Prostate gland (tissue), 2 donors: ENCODE results near the gene NFKB1. TPM values are rescaled to one million over a fixed set of nuclear protein-coding genes. Genes with fewer than 3 reads are reported as not detected.

Source experiments
- DNase-seq: peaks from one replicate; pipeline ENCODE4 v3.0.0-alpha.2; 2019; ENCODE audit warnings: low spot score
- H3K27ac ChIP-seq, 2 donors: fragments of 200-600 bp; sonication (generic); 2 replicates each; pipeline ENCODE4 v1.5.1; 2017 to 2019
- H3K27me3 ChIP-seq: fragments of 200-600 bp; sonication (generic); replicated peaks from 2 replicates; pipeline ENCODE4 v1.5.1; 2019; ENCODE audit not compliant: insufficient read depth
- H3K36me3 ChIP-seq, 2 donors: fragments of 200-600 bp; sonication (generic); 1 replicate in 1 of 2; 2 replicates in 1 of 2; pipeline versions ENCODE4 v1.5.1 to v1.8.1; 2017 to 2019
- H3K4me1 ChIP-seq: fragments of 200-600 bp; sonication (generic); replicated peaks from 2 replicates; pipeline ENCODE4 v1.5.1; 2019
- H3K4me3 ChIP-seq, 2 donors: fragments of 200-600 bp; sonication (generic); 2 replicates each; pipeline ENCODE4 v1.5.1; 2017 to 2019
- H3K9me3 ChIP-seq: fragments of 200-600 bp; sonication (generic); 2 replicates; pipeline ENCODE4 v1.5.1; 2017
- CTCF ChIP-seq, 4 experiments: fragments of 200-600 bp in 2 of 4; fragments of 450-650 bp in 2 of 4; sonication (generic) in 2 of 4; IDR thresholded peaks; 1 replicate in 3 of 4; 2 replicates in 1 of 4; pipeline ENCODE4 v1.5.1; 2016 to 2019; ENCODE audit warnings: antibody characterized with exemption in 4 of 4, mild to moderate bottlenecking in 2 of 4, moderate library complexity in 2 of 4
- POLR2A ChIP-seq: fragments of 450-650 bp; IDR thresholded peaks from one replicate; pipeline ENCODE4 v1.6.1; 2016; ENCODE audit warnings: antibody characterized with exemption, mild to moderate bottlenecking
- POLR2AphosphoS5 ChIP-seq: sonication (generic); formaldehyde crosslinking; IDR thresholded peaks from one replicate; pipeline ENCODE4 v1.6.1; 2017; ENCODE audit warnings: antibody characterized with exemption
- WGBS: methylation state at CpG from one replicate; pipeline ENCODE4 v1.1.5; 2018; 5-methylcytosine and 5-hydroxymethylcytosine counted together
- intact Hi-C: fragments of 100-400 bp; cut with DNase I; formaldehyde crosslinking; loops from one replicate; pipeline ENCODE4 v1.14.2; 2022
- total RNA-seq, 2 donors: library from RNA; depleted of rRNA; stranded (reverse); fragments of >200 nt; gene quantifications; one replicate each; pipeline ENCODE4 v1.1.0, GENCODE V29; 2016

Gene NFKB1, protein sequence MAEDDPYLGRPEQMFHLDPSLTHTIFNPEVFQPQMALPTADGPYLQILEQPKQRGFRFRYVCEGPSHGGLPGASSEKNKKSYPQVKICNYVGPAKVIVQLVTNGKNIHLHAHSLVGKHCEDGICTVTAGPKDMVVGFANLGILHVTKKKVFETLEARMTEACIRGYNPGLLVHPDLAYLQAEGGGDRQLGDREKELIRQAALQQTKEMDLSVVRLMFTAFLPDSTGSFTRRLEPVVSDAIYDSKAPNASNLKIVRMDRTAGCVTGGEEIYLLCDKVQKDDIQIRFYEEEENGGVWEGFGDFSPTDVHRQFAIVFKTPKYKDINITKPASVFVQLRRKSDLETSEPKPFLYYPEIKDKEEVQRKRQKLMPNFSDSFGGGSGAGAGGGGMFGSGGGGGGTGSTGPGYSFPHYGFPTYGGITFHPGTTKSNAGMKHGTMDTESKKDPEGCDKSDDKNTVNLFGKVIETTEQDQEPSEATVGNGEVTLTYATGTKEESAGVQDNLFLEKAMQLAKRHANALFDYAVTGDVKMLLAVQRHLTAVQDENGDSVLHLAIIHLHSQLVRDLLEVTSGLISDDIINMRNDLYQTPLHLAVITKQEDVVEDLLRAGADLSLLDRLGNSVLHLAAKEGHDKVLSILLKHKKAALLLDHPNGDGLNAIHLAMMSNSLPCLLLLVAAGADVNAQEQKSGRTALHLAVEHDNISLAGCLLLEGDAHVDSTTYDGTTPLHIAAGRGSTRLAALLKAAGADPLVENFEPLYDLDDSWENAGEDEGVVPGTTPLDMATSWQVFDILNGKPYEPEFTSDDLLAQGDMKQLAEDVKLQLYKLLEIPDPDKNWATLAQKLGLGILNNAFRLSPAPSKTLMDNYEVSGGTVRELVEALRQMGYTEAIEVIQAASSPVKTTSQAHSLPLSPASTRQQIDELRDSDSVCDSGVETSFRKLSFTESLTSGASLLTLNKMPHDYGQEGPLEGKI
- total RNA-seq = 10 to 100 TPM; 32.3 to 35.4 TPM

DNA sequence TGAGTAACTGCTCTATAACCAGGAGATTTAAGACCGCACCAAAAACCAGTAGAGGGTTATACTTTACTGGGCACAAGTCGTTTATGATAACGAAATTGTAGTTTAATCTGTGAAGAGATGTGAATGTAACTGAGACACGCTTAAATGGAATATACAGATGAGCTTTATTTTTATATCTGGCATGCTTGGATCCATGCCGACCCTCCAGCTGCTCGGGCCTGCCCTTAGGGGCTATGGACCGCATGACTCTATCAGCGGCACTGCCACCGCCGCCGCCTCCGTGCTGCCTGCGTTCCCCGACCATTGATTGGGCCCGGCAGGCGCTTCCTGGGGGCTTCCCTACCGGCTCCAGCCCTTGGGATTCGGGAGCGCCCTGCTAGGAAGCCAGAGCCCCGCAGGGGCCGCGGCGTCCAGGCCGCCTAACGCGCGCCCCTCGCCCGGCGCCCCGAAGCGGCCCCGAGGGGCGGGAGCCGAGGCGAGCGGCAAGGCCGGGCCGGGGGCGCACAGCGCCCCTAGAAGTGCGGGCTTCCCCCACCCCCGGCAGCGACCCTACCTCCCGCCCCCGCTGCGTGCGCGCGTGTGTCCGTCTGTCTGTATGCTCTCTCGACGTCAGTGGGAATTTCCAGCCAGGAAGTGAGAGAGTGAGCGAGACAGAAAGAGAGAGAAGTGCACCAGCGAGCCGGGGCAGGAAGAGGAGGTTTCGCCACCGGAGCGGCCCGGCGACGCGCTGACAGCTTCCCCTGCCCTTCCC lies at the start of gene NFKB1:
TSS of gene NFKB1 (plus strand) at position 664 of the 751 bp plus-strand sequence. CDS start 24,160 bp downstream, outside the sequence.
- WGBS = 1% methylated on average over 58 of the region's 63 CpGs
- peak within 1 kb of the TSS; percentile 96 to 98 for H3K27ac ChIP-seq
- H3K36me3 ChIP-seq = no peaks in the 10 kb centered on the region
- no peaks in the 10 kb centered on the region for H3K27me3 ChIP-seq
- TF ChIP-seq CTCF (IDR thresholded peaks at IDR 0.05) = no peak
- peak; percentile 5 for TF ChIP-seq POLR2AphosphoS5
- TF ChIP-seq POLR2A = no peak
- intact Hi-C loops = loop anchor here (2.0 to 10.0 kb wide), 5 partner anchors 101 to 514 kb away; partner anchors contain the start of genes MANBA, SLC9B1 and UBE2D3
- H3K9me3 ChIP-seq = no peaks in the 10 kb centered on the region
- peak; percentile 47 for DNase-seq
- no peaks in the 10 kb centered on the region for H3K4me1 ChIP-seq
- peak within 1 kb of the TSS; percentile 78 to 86 for H3K4me3 ChIP-seq

DNA sequence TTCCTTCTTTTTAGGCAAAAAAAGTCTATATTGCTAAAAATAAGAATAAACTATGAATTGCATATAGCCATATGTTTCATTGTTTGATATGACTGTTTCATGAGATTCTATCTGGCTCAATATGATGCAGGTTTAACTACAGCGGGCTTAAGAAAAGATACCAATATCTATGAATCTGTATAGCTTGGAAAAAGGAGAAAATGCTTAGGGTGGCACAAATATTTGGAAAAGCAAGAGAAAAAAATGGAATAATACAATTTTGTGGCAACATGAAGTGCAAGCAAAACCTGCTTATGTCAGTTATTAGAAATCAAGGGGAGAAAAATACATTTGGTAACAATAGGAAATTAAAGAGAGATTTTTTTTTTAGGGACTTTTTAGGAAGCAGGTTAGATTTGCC lies 48.3 kb upstream of the NFKB1 start:
- Histone ChIP-seq H3K36me3 (no peaks in the 10 kb centered on the region), H3K27me3 (no peaks in the 10 kb centered on the region), H3K27ac (no peak overlapping the region), H3K4me1 (no peaks in the 10 kb centered on the region), H3K4me3 (no peak overlapping the region), H3K9me3 (no peaks in the 10 kb centered on the region)
- intact Hi-C loops = no loop called here
- no peak for TF ChIP-seq POLR2AphosphoS5
- TF ChIP-seq POLR2A = no peak
- TF ChIP-seq CTCF (IDR thresholded peaks at IDR 0.05) = no peak
- 88% methylated on average over 1 of the region's 1 CpG for WGBS
- DNase-seq = no peak

- no peak for TF ChIP-seq POLR2A
- TF ChIP-seq POLR2AphosphoS5 = no peak
- no peak for TF ChIP-seq CTCF (IDR thresholded peaks at IDR 0.05)
- intact Hi-C loops = no loop called here
- WGBS = 94% methylated on average over 3 of the region's 3 CpGs
- Histone ChIP-seq H3K4me1 (no peaks in the 10 kb centered on the region), H3K9me3 (no peaks in the 10 kb centered on the region), H3K36me3 (no peaks in the 10 kb centered on the region), H3K27me3 (no peaks in the 10 kb centered on the region), H3K4me3 (no peak overlapping the region), H3K27ac (no peak overlapping the region)
- DNase-seq = no peak
Measured at GRCh38 chr4:102453827-102454226, 47.3 kb upstream of the NFKB1 start.

- no peaks in the 10 kb centered on the region for H3K36me3 ChIP-seq
- H3K4me3 ChIP-seq = no peak overlapping the region
- intact Hi-C loops = no loop called here
- no peaks in the 10 kb centered on the region for H3K4me1 ChIP-seq
- H3K27ac ChIP-seq = no peak overlapping the region
- DNase-seq = no peak
- no peaks in the 10 kb centered on the region for H3K27me3 ChIP-seq
- no peak for TF ChIP-seq CTCF (IDR thresholded peaks at IDR 0.05)
- no peak for TF ChIP-seq POLR2A
- no peak for TF ChIP-seq POLR2AphosphoS5
- WGBS = 54% methylated on average over 1 of the region's 1 CpG
- H3K9me3 ChIP-seq = no peaks in the 10 kb centered on the region
Measured at GRCh38 chr4:102454268-102454667, 46.9 kb upstream of the NFKB1 start.
